SK-N-SH treated with all-trans-retinoic acid at 6 μM for 48 hours (cell line): ENCODE measurements around the gene SAC3D1.

Experiments
- ATAC-seq: fragments of 200-7000 bp; cut with Tn5 transposase; 3 replicates; pipeline ENCODE4 v1.9.1; 2020; ENCODE audit warnings: mild to moderate bottlenecking, moderate library complexity
- CREB5 ChIP-seq: fragments of 250-450 bp; sonication (Bioruptor Pico); IDR thresholded peaks from 2 replicates; pipeline ENCODE4 v1.5.1; 2020; ENCODE audit warnings: low read depth, mild to moderate bottlenecking, moderate library complexity
- CSDC2 ChIP-seq: fragments of 250-450 bp; sonication (Bioruptor Pico); IDR thresholded peaks from 2 replicates; pipeline ENCODE4 v1.5.0; 2020; ENCODE audit warnings: mild to moderate bottlenecking, moderate library complexity
- CSRNP3 ChIP-seq: fragments of 250-450 bp; sonication (Bioruptor Pico); IDR thresholded peaks from 2 replicates; pipeline ENCODE4 v1.5.1; 2021; ENCODE audit warnings: mild to moderate bottlenecking, moderate library complexity
- GLIS3 ChIP-seq: fragments of 250-450 bp; sonication (Bioruptor Pico); IDR thresholded peaks from 2 replicates; pipeline ENCODE4 v1.5.0; 2020; ENCODE audit warnings: mild to moderate bottlenecking, moderate library complexity
- ISL1 ChIP-seq: fragments of 250-450 bp; sonication (Bioruptor Pico); IDR thresholded peaks from 2 replicates; pipeline ENCODE4 v2.1.2; 2022; ENCODE audit warnings: mild to moderate bottlenecking, moderate library complexity
- PATZ1 ChIP-seq: fragments of 250-450 bp; sonication (Bioruptor Pico); IDR thresholded peaks from 2 replicates; pipeline ENCODE4 v1.8.0; 2020; ENCODE audit warnings: mild to moderate bottlenecking, moderate library complexity, borderline replicate concordance
- SNAI2 ChIP-seq: fragments of 250-450 bp; sonication (Bioruptor Pico); IDR thresholded peaks from 2 replicates; pipeline ENCODE4 v1.5.0; 2020; ENCODE audit warnings: mild to moderate bottlenecking, moderate library complexity
- TCF4 ChIP-seq: fragments of 250-450 bp; sonication (Bioruptor Pico); IDR thresholded peaks from 2 replicates; pipeline ENCODE4 v1.8.0; 2021; ENCODE audit warnings: mild to moderate bottlenecking, moderate library complexity, borderline replicate concordance
- TSHZ2 ChIP-seq: fragments of 250-450 bp; sonication (Bioruptor Pico); IDR thresholded peaks from 2 replicates; pipeline ENCODE4 v1.5.0; 2020; ENCODE audit warnings: mild to moderate bottlenecking, moderate library complexity
- ZC3H10 ChIP-seq: fragments of 250-450 bp; sonication (Bioruptor Pico); IDR thresholded peaks from 2 replicates; pipeline ENCODE4 v1.5.1; 2021; ENCODE audit warnings: mild to moderate bottlenecking, moderate library complexity
- ZFP3 ChIP-seq: fragments of 250-450 bp; sonication (Bioruptor Pico); IDR thresholded peaks from 2 replicates; pipeline ENCODE4 v1.5.0; 2020; ENCODE audit warnings: mild to moderate bottlenecking, moderate library complexity
- ZNF565 ChIP-seq: fragments of 450-650 bp; formaldehyde crosslinking; conservative IDR thresholded peaks from 2 replicates; pipeline ENCODE4 v1.5.0; 2020; ENCODE audit warnings: low read depth, mild to moderate bottlenecking, moderate library complexity
- ZNF70 ChIP-seq: fragments of 450-650 bp; formaldehyde crosslinking; IDR thresholded peaks from 2 replicates; pipeline ENCODE4 v1.5.0; 2020; ENCODE audit warnings: mild to moderate bottlenecking, moderate library complexity
- ZNF8 ChIP-seq: fragments of 450-650 bp; formaldehyde crosslinking; IDR thresholded peaks from 2 replicates; pipeline ENCODE4 v1.5.0; 2020; ENCODE audit warnings: mild to moderate bottlenecking, moderate library complexity

SAC3D1 gene

GRCh38 chr11:65045061-65045460 is 4.1 kb downstream of the SAC3D1 start:
- TF ChIP-seq ISL1 (CRISPR knock-in tag) (no peak), ZNF8 (CRISPR knock-in tag) (no peak), TSHZ2 (CRISPR knock-in tag) (no peak), CSRNP3 (CRISPR knock-in tag) (no peak), ZNF70 (CRISPR knock-in tag) (no peak)
- no peak for ATAC-seq

- ATAC-seq = no peak
- TF ChIP-seq CSDC2 = no peak
- no peak for TF ChIP-seq SNAI2 (CRISPR knock-in tag)
Observed at GRCh38 chr11:65045728-65046127, 4.7 kb downstream of the SAC3D1 start.

GRCh38 chr11:65047581-65048422 is 6.8 kb downstream of the SAC3D1 start:
- no peak for ATAC-seq
- TF ChIP-seq ZC3H10 (no peak), CREB5 (no peak), TCF4 (CRISPR knock-in tag) (no peak), GLIS3 (CRISPR knock-in tag) (no peak), ZFP3 (CRISPR knock-in tag) (no peak)

GRCh38 chr11:65051398-65051858 is 10.4 kb downstream of the SAC3D1 start:
- no peak for ATAC-seq
- TF ChIP-seq CSDC2 = no peak
- TF ChIP-seq ZNF8 (CRISPR knock-in tag) = no peak
- TF ChIP-seq CSRNP3 (CRISPR knock-in tag) = no peak
- no peak for TF ChIP-seq ZNF565 (CRISPR knock-in tag)
- no peak for TF ChIP-seq TSHZ2 (CRISPR knock-in tag)
- no peak for TF ChIP-seq TCF4 (CRISPR knock-in tag)
- no peak for TF ChIP-seq PATZ1 (CRISPR knock-in tag)
